Measurements from ENCODE around the gene NFKBIL1.
A peak's percentile ranks its signal among the peaks of the same experiment; 100 is the strongest.
"Not testable (repeated sequence)": the region's sequence is repeated elsewhere in the genome, so short reads cannot be mapped to it uniquely, and the experiment has no call there.

NFKBIL1 gene

DNA sequence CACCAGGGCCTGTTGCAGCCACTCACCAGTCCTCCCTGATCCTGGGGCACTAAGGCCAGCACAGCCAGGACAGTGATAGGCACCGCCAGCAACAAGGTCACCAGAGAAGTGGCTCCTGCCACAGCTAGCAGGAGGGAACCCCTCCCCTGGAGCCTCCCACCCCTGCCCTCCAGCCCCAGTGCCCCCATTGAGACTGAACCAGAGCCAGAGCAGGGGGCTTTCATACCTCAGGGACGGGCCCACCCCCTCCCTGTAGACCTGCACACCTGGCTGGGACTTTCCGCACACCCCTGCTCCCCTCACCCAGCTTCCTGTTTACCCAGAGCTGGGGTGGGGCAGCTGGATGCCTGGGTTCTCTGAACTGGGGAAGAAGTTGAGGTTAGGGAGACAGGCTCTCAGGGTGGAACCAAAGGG, 34.8 kb downstream of the NFKBIL1 start, which contains the start of gene LTB:
Gene LTB, minus strand, starts transcription at position 195 of the 414 bp plus-strand sequence. Its CDS starts 7 bp downstream, at position 188.
- no peak for DNase-seq

DNA sequence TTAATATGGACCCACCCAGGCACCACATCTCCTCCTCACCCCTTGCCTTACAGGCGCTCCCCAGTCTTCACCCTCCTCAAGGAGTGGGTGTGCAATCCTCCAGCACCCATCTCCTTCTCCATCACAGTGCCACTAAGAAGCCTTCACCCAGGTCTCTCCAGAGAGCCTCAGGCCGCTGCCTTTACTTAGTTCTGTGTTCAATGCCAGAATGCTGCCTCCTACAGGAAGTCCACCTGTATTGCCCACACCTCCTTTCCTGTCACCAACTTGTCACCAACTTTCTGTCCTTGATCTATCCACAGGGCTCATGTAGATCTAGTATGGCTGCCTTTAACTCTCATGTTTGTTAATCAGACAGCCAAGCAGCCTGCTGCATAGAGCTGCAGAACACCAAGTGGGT, 38.1 kb downstream of the NFKBIL1 start:
- no peak for DNase-seq

DNA sequence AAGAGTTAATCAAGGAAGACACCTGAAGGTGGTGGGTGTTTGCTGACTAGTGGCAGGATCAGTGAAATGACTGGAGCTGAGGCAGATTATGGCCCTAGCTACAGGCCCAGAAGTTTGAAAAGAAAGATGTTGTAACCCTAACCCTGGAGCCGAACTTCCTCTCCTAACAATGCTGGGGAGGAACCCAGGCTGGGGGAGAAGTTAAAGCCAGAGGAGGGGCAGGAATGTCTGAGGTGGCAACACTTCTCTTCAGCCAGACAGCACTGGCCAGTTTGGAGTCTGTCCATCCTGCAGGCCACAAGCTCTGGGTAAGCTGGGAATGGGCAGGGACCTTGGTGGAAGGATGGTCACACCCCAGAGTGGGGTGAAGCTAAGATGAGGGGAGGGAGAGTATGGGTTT, 38.6 kb downstream of the NFKBIL1 start, which contains the start of gene LST1:
Gene LST1, plus strand, starts transcription at position 270 of the 400 bp plus-strand sequence. CDS start 1,023 bp downstream, outside the sequence.
- DNase-seq: no peak

DNA sequence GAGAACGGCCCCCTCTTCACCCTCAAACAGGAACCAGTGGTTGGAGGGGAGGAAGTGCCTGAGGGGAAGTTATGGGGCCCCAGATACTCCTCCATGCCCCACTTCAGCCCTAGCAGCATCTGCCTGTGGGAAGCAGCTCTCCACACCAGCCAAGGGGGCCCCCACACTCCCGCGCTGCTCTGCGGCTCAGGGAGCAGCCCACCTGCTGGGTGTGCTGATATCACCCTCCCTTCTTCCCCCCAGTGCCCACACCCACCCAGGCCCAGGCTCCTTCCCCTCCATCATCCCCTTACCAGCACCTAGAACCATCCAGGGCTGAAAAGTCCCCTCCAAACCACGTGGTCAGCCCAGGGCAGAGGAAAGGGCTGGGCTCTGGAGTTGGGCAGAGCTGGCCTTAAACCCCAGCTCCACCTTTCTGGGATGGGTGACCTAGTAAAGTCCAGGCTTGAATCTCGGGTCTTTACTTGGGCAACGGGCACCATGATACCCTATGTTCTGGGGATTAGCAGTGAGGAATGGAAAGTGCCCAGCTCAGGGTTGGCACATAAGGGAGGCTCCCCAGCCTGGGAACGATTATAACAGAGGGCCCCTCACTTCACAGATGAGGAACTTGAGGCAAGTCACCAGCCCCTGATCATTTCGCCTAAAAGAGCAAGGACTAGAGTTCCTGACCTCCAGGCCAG, 39.3 kb downstream of the NFKBIL1 start:
- DNase-seq: no peak

DNA sequence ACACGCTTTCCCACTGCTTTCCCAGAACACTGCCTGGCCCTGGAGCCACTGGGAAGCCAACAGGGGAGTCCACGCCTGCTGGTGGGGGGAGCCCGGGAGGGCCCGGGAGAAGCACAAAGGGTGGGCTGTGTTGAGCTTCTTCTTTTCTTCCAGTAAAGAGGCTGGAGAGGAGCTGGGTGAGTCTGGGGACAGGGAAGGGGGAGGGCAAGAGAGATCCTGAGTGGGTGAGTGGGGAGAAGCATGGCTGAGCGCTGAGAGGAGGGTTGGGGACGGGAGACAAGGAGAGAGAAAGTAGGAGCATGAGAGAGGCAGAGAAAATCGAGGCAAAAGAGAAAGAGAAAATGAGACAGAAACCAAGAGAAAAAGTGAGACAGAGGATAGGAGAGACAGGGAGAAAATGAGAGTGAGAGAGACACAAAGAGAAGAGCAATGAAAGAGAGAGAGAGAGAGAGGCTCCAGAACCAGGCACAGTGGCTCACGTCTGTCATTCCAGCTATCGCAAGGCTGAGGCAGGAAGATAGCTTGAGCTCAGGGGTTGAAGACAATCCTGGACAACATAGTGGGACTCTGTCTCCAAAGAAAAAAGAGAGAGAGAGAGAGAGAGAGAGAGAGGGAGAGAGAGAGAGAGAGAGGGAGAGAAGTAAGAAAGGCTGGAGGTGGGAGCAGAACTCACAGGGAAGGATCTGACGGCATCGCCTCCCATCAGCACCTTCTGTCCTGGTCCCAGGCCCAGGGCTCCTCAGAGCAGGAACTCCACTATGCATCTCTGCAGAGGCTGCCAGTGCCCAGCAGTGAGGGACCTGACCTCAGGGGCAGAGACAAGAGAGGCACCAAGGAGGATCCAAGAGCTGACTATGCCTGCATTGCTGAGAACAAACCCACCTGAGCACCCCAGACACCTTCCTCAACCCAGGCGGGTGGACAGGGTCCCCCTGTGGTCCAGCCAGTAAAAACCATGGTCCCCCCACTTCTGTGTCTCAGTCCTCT, 40.7 kb downstream of the NFKBIL1 start:
- DNase-seq: no peak

DNA sequence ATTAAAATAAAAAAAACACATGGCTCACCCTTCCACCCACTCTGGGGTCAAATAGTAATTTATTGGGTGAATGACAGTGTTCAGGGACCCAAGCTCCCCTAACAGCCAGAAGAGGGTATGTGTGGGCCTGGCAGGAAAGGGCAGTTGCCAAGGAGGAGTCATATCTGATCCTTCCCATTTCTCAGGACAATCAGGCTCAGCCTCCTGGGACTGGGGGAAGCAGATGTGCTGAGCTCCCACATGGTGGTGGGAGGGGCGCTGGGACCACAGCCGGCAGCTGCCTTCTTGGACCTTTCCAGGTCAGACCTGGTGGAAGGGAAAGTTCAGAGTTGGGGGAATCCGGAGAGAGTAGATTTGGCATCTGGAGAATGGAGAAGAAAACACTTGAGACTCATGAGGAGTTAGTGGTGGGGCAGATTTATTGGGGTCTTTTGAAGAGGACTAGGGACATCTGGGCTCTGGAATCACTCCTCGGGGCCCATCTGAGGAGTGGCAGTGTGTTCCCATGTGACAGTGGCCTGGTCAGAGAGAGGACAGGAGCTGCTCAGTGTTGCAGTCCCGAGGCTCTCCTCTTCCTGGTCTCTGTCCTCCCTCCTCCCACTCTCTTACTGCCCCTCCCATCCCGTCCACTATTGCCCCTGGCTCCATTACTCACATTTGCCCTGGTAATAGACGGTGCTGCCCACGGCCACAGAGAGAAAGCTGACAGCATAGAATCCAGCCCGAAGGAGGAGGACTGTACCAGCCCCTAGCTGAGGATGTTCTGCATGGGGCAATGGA, 41.7 kb downstream of the NFKBIL1 start:
- no peak for DNase-seq

DNA sequence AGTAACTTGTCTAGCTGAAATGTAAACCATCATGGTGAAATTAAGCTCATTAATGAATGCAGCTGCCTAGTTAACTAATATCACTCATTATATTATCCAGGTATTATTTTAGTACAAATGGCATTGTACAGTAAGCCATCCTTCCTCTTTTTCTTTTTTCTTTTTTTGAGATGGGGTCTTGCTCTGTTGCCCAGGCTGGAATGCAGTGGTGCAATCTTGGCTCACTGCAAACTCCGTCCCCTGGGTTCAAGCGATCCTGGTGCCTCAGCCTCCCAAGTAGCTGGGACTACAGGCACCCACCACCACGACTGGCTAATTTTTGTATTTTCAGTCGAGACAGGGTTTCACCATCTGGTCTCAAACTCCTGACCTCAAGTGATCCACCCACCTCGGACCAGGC, 43.3 kb downstream of the NFKBIL1 start:
- DNase-seq: not testable (repeated sequence)

DNA sequence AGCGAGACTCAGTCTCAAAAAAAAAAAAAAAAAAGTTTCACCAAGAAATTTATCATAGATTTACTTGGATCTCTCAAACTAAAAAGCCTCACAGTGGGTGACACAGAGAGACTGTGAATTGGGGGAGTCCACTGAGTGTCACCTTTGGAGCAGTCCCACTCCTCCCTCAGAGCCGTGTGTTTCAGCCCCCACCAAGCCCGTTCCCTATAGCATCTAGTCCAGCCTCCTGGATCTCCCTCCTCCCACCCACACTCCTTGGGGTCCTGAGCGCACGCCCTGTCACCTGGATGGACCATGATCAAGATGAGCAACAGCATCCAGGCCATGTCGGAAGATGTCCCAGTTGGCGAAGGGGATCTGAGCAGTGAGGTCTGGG, 45.0 kb downstream of the NFKBIL1 start:
- DNase-seq: no peak

DNA sequence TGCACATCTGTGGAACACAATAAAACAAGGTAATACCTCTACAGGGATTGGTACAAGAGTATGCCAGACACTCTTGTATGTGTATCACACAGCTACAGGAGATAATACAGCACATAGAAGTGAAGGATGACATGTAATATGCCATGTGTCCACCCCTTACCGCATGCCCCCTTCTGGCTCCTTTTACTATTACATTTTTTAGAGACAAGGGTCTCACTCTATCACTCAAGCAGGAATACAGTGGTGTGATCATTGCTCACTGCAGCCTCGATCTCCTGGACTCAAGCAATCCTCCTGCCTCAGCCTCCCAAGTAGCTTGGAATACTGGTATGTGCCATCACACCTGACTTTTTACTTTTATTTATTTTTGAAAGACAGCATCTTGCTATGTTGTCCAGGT, 49.6 kb downstream of the NFKBIL1 start:
- peak; percentile 6 for DNase-seq

DNA sequence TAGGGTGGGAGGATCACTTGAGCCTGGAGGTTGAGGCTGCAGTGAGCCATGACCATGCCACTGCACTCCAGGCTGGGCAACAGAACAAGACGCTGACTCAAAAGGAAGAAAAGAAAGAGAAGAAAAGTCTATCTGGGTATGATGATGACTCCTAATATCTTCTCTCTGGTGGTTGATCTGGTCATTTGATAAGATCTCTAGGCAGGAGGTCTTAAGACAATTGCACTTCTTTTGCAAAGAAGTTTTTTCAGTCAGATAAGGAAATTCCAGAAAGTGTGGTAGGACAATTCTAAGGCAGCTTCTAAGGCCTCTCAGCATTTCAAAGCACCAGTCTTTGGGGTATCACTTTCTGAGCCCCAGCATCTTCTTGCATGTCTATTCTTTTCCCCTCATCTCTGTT, 59.9 kb downstream of the NFKBIL1 start:
- no peak for DNase-seq
